ENCODE data around the gene KRT85.
A peak's percentile ranks its signal among the peaks of the same experiment; 100 is the strongest.
"Not testable (repeated sequence)": the region's sequence is repeated elsewhere in the genome, so short reads cannot be mapped to it uniquely, and the experiment has no call there.

KRT85 gene

GRCh38 chr12:52350786-52351185 is 16.5 kb downstream of the KRT85 start:
- DNase-seq: no peak

GRCh38 chr12:52350021-52350620 is 17.2 kb downstream of the KRT85 start:
- no peak for DNase-seq

GRCh38 chr12:52349196-52349595 is 18.1 kb downstream of the KRT85 start:
- DNase-seq: no peak

- DNase-seq: no peak
Observed at GRCh38 chr12:52347551-52348510, 19.4 kb downstream of the KRT85 start.

GRCh38 chr12:52347016-52347415 is 20.3 kb downstream of the KRT85 start:
- DNase-seq: no peak

- DNase-seq: peak in 43 of 58 donors; percentile 5 to 80 (median 35)
Observed at GRCh38 chr12:52346593-52346992, 20.7 kb downstream of the KRT85 start.

- not testable (repeated sequence) for DNase-seq
Observed at GRCh38 chr12:52345041-52345440, 22.2 kb downstream of the KRT85 start.

GRCh38 chr12:52344111-52344510 is 23.2 kb downstream of the KRT85 start:
- DNase-seq: no peak

GRCh38 chr12:52343550-52343949 is 23.7 kb downstream of the KRT85 start:
- no peak for DNase-seq

- no peak for DNase-seq
Observed at GRCh38 chr12:52342781-52343490, 24.3 kb downstream of the KRT85 start.

- DNase-seq: no peak
Observed at GRCh38 chr12:52341066-52341580, 26.2 kb downstream of the KRT85 start.

- DNase-seq: no peak
Observed at GRCh38 chr12:52338241-52338960, 28.9 kb downstream of the KRT85 start.

GRCh38 chr12:52337054-52337453 is 30.2 kb downstream of the KRT85 start:
- DNase-seq: no peak

GRCh38 chr12:52336641-52337040 is 30.6 kb downstream of the KRT85 start:
- no peak for DNase-seq

GRCh38 chr12:52335598-52336262 is 31.6 kb downstream of the KRT85 start:
- no peak for DNase-seq

- no peak for DNase-seq
Observed at GRCh38 chr12:52334185-52334584, 33.1 kb downstream of the KRT85 start.

GRCh38 chr12:52333321-52333720 is 34.0 kb downstream of the KRT85 start:
- no peak for DNase-seq

GRCh38 chr12:52332381-52332780 is 34.9 kb downstream of the KRT85 start:
- no peak for DNase-seq

GRCh38 chr12:52331833-52332232 is 35.4 kb downstream of the KRT85 start:
- DNase-seq: no peak

GRCh38 chr12:52331039-52331438 is 36.2 kb downstream of the KRT85 start:
- no peak for DNase-seq
